Smooth muscle cell (in vitro differentiated cells): Measurements from ENCODE around the gene PTK6. TPM values are rescaled to one million over a fixed set of nuclear protein-coding genes. Genes with fewer than 3 reads are reported as not detected.

Experiments used
- DNase-seq: peaks from one replicate; lab custom pipeline; 2025; ENCODE audit not compliant: unreplicated experiment; lab: John Stamatoyannopoulos, UW
- H2AFZ ChIP-seq: fragments of 200-600 bp; sonication (generic); 2 replicates; pipeline ENCODE4 v1.6.0; 2016; ENCODE audit warnings: antibody characterized with exemption, low read depth, mild to moderate bottlenecking
- H3F3A ChIP-seq: fragments of 200-600 bp; sonication (generic); 2 replicates; pipeline ENCODE4 v1.6.0; 2017; ENCODE audit warnings: antibody characterized with exemption, low read depth
- H3K27ac ChIP-seq: fragments of 200-600 bp; sonication (generic); 2 replicates; pipeline ENCODE4 v1.5.1; 2016; ENCODE audit warnings: low read depth, mild to moderate bottlenecking
- H3K27me3 ChIP-seq: fragments of 200-600 bp; sonication (generic); 2 replicates; pipeline ENCODE4 v1.6.1; 2016; ENCODE audit warnings: low read depth, mild to moderate bottlenecking
- H3K36me3 ChIP-seq: fragments of 200-600 bp; sonication (generic); 2 replicates; pipeline ENCODE4 v1.5.1; 2016; ENCODE audit warnings: low read depth
- H3K4me1 ChIP-seq: fragments of 200-600 bp; sonication (generic); 2 replicates; pipeline ENCODE4 v1.5.1; 2016; ENCODE audit warnings: low read depth
- H3K4me2 ChIP-seq: fragments of 200-600 bp; sonication (generic); 2 replicates; pipeline ENCODE4 v1.6.0; 2016; ENCODE audit warnings: mild to moderate bottlenecking
- H3K4me3 ChIP-seq: fragments of 200-600 bp; sonication (generic); 2 replicates; pipeline ENCODE4 v1.5.1; 2016; ENCODE audit warnings: mild to moderate bottlenecking
- H3K79me2 ChIP-seq: fragments of 200-600 bp; sonication (generic); 2 replicates; pipeline ENCODE4 v1.6.0; 2016; ENCODE audit warnings: low read depth, mild to moderate bottlenecking
- H3K9ac ChIP-seq: fragments of 200-600 bp; sonication (generic); 2 replicates; pipeline ENCODE4 v1.6.0; 2016; ENCODE audit warnings: low read depth
- H3K9me3 ChIP-seq: fragments of 200-600 bp; sonication (generic); replicated peaks from 2 replicates; pipeline ENCODE4 v1.5.1; 2016; ENCODE audit warnings: low read depth
- H4K20me1 ChIP-seq: fragments of 200-600 bp; sonication (generic); 2 replicates; pipeline ENCODE4 v1.6.0; 2016; ENCODE audit warnings: low read depth
- WGBS: methylation state at CpG from one replicate; pipeline ENCODE4 v1.1.7; 2016; ENCODE audit warnings: low lambda C conversion rate; 5-methylcytosine and 5-hydroxymethylcytosine counted together
- polyA plus RNA-seq: library from polyadenylated mRNA; unstranded; fragments of >200 nt; fragmentation: Nextera tagmentation; extraction: Ambion mirVana; gene quantifications from 2 replicates; pipeline ENCODE4 v1.2.1, GENCODE V29; 2016
- total RNA-seq: library from RNA; depleted of rRNA; stranded (reverse); fragments of >200 nt; gene quantifications from 2 replicates; pipeline ENCODE4 v1.2.3, GENCODE V29; 2014
- TF ChIP-seq, protein P1 (sequence below): fragments of 200-600 bp; sonication (generic); IDR thresholded peaks from 2 replicates; pipeline ENCODE4 v1.5.1; 2017; ENCODE audit warnings: borderline replicate concordance, mild to moderate bottlenecking, antibody characterized with exemption; ENCODE audit not compliant: insufficient read depth, poor library complexity, severe bottlenecking

Gene PTK6
- total and polyA plus RNA-seq, 2 experiments from 2014 or later: 0.05 TPM; not detected in 1

DNA sequence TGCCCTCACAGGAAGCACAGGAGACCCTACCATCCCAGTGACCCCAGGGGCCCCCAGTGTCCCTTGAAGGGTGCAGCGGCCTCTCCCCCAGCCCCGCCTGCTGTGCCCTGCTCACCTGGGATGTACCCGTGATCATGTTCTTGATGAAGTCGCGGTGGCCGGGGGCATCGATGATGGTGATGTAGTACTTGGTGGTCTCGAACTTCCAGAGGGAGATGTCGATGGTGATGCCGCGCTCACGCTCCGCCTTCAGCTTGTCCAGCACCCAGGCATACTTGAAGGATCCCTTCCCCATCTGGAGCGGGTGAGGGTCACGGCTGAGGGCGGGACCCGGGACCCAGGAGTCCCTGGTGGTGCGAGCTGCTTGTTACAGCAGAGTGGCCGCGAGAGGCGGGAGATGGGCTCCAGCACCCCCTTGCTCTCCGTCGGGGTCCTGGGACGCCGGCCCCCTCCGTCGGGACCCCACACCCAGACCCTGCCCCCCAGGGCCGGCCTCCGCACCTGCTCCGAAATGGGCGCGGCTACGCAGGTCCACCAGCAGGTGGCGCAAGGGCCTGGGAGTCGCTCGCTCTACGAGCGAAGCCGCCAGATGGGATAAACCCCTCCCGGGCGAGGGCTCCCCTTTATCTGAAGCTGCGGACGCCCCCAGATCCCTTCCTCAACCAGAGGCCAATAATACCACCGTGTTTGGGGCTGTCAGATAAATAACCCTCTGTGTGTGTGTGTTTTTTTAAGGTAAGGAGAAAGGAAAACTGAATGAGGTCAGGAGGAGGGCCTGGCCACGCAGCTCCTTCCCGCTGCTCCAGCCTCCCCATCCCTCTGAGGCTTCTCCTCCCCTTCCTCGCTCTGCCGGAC lies 41.2 kb downstream of the PTK6 start:
- Histone ChIP-seq H3K9ac (no peak overlapping the region), H3K36me3 (no peaks in the 10 kb centered on the region), H3K4me2 (peak overlapping the region; percentile 72), H3K4me3 (peak overlapping the region; percentile 22), H4K20me1 (no peaks in the 10 kb centered on the region), H3K27ac (no peak overlapping the region), H3K4me1 (peaks cover 3% of the 10 kb centered on the region), H3K27me3 (peaks cover 25% of the 10 kb centered on the region), H2AFZ (peak overlapping the region; percentile 3), H3F3A (no peaks in the 10 kb centered on the region), H3K9me3 (no peaks in the 10 kb centered on the region), H3K79me2 (no peaks in the 10 kb centered on the region)
- WGBS: 45% methylated on average over 31 of the region's 48 CpGs
- peak; percentile 30 for DNase-seq
- TF ChIP-seq, protein P1, sequence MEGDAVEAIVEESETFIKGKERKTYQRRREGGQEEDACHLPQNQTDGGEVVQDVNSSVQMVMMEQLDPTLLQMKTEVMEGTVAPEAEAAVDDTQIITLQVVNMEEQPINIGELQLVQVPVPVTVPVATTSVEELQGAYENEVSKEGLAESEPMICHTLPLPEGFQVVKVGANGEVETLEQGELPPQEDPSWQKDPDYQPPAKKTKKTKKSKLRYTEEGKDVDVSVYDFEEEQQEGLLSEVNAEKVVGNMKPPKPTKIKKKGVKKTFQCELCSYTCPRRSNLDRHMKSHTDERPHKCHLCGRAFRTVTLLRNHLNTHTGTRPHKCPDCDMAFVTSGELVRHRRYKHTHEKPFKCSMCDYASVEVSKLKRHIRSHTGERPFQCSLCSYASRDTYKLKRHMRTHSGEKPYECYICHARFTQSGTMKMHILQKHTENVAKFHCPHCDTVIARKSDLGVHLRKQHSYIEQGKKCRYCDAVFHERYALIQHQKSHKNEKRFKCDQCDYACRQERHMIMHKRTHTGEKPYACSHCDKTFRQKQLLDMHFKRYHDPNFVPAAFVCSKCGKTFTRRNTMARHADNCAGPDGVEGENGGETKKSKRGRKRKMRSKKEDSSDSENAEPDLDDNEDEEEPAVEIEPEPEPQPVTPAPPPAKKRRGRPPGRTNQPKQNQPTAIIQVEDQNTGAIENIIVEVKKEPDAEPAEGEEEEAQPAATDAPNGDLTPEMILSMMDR: peak; percentile 91

DNA sequence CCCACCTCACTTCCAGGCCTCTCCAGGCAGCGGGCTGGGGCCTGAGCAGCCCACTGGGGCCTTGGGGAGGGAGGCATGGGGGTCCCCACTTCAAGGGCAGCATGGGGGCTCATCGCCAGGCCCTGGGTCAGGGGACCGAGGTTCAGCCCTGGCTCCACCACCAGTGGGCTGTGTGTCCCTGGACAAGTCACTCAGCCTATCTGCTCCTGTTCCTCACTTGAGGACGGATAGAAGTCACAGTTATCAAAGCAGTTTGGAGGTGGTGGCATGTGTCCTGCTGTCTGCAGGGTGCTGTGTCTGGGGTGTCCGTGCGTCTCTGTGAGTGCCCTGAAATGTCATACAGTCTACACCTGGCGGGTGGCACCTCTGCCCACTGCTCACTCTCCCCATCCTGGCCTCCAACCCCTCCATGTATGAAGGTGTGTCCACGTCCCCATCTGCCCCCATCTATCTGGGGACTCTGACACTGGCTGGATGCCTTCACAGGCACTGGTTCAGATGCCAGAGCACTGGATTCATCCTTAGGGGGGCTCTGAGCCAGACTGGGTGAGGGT lies 41.9 kb downstream of the PTK6 start:
- no peak overlapping the region for H3K9ac ChIP-seq
- no peak overlapping the region for H3K27ac ChIP-seq
- TF ChIP-seq, protein P1: no peak
- H3K79me2 ChIP-seq: no peaks in the 10 kb centered on the region
- H3K36me3 ChIP-seq: no peaks in the 10 kb centered on the region
- H4K20me1 ChIP-seq: no peaks in the 10 kb centered on the region
- H3K27me3 ChIP-seq: peaks cover 25% of the 10 kb centered on the region
- WGBS: 85% methylated on average over 8 of the region's 8 CpGs
- no peaks in the 10 kb centered on the region for H3F3A ChIP-seq
- H3K4me2 ChIP-seq: no peak overlapping the region
- H2AFZ ChIP-seq: no peak overlapping the region
- no peak for DNase-seq
- H3K4me3 ChIP-seq: no peak overlapping the region
- no peaks in the 10 kb centered on the region for H3K9me3 ChIP-seq
- peaks cover 3% of the 10 kb centered on the region for H3K4me1 ChIP-seq

- 93% methylated on average over 50 of the region's 51 CpGs for WGBS
- Histone ChIP-seq H3K27ac (no peak overlapping the region), H3F3A (no peaks in the 10 kb centered on the region), H3K4me2 (no peak overlapping the region), H3K9ac (no peak overlapping the region), H3K4me3 (no peak overlapping the region), H3K79me2 (no peaks in the 10 kb centered on the region), H3K9me3 (no peaks in the 10 kb centered on the region), H2AFZ (no peak overlapping the region), H3K27me3 (peaks cover 19% of the 10 kb centered on the region), H3K4me1 (peaks cover 3% of the 10 kb centered on the region), H4K20me1 (no peaks in the 10 kb centered on the region), H3K36me3 (no peaks in the 10 kb centered on the region)
- no peak for DNase-seq
- TF ChIP-seq, protein P1: no peak
Observed at GRCh38 chr20:63494420-63495166, 42.6 kb downstream of the PTK6 start.
